Adrenal gland (tissue), 12 donors: ENCODE data around the gene MDGA2. TPM values are rescaled to one million over a fixed set of nuclear protein-coding genes. Genes with fewer than 3 reads are reported as not detected.

Source experiments
- DNase-seq, 7 donors: peaks; one replicate each; pipeline ENCODE4 v3.0.0-alpha.2; 2019 to 2020
- H3K27ac ChIP-seq, 5 donors: fragments of 200-600 bp; sonication (generic) in 4 of 5; 1 replicate in 3 of 5; 2 replicates in 2 of 5; pipeline versions ENCODE4 v1.5.1 to v1.8.0; 2016 to 2020; ENCODE audit warnings: mild to moderate bottlenecking in 1 of 5
- H3K27me3 ChIP-seq: fragments of 200-600 bp; 2 replicates; pipeline ENCODE4 v1.8.0; 2021
- H3K36me3 ChIP-seq, 2 donors: fragments of 200-600 bp; replicated peaks in 1 of 2; 1 replicate in 1 of 2; 2 replicates in 1 of 2; pipeline versions ENCODE4 v1.5.1 to v1.8.0; 2018 to 2022
- H3K4me1 ChIP-seq, 2 donors: fragments of 200-600 bp; replicated peaks in 1 of 2; 1 replicate in 1 of 2; 2 replicates in 1 of 2; pipeline versions ENCODE4 v1.5.1 to v1.8.0; 2018 to 2021
- H3K4me3 ChIP-seq, 4 donors: fragments of 200-600 bp; sonication (generic) in 3 of 4; one replicate each; pipeline ENCODE4 v1.5.1; 2016 to 2018
- H3K9me3 ChIP-seq, 3 donors: fragments of 200-600 bp; sonication (generic) in 1 of 3; replicated peaks in 1 of 3; 1 replicate in 2 of 3; 2 replicates in 1 of 3; pipeline versions ENCODE4 v1.5.1 to v1.8.0; 2016 to 2021
- CTCF ChIP-seq, 6 experiments: fragments of 450-650 bp in 4 of 6; fragments of 200-600 bp in 2 of 6; sonication (generic) in 1 of 6; IDR thresholded peaks; 1 replicate in 5 of 6; 2 replicates in 1 of 6; pipeline versions ENCODE4 v1.5.1 to v1.8.0; 2016 to 2021; ENCODE audit warnings: antibody characterized with exemption in 6 of 6, mild to moderate bottlenecking in 2 of 6, moderate library complexity in 1 of 6
- POLR2A ChIP-seq, 2 donors: fragments of 450-650 bp; IDR thresholded peaks; one replicate each; pipeline ENCODE4 v1.6.1; 2017; ENCODE audit warnings: antibody characterized with exemption in 2 of 2, mild to moderate bottlenecking in 2 of 2, moderate library complexity in 1 of 2
- WGBS, 4 donors: extraction: QIAGEN DNeasy Blood & Tissue Kit in 2 of 4; methylation state at CpG; one replicate each; pipeline versions ENCODE4 v1.1.5 to v1.1.7; 2013 to 2017; 5-methylcytosine and 5-hydroxymethylcytosine counted together
- intact Hi-C, 2 donors: fragments of 100-400 bp; cut with DNase I; formaldehyde crosslinking; loops; one replicate each; pipeline versions ENCODE4 v1.14.1 to v1.15.0; 2022 to 2023
- polyA plus RNA-seq, 3 donors: library from polyadenylated mRNA; stranded (reverse); fragments of 200-250 nt in 2 of 3; fragments of 350-450 nt in 1 of 3; fragmentation: Illumina TruSeq in 1 of 3; extraction: RNeasy Lipid Tissue Mini Kit (QIAGEN cat#74804) in 1 of 3; gene quantifications; one replicate each; pipeline ENCODE4 v1.2.3, GENCODE V29; 2013 to 2014
- total RNA-seq, 9 donors: library from RNA; depleted of rRNA in 4 of 9; stranded (reverse); fragments of >200 nt in 4 of 9; fragments of 120-200 nt in 1 of 9; fragmentation: NEBNext Ultra II Directional in 1 of 9; extraction: Animal tissue kit (Norgen Biotek cat#: 25700) in 1 of 9; gene quantifications; one replicate each; pipeline versions ENCODE4 v1.1.0 to v1.2.4, GENCODE V29; 2013 to 2023
- donor health status: healthy with polysubstance abuse.
- donor health status: Bipolar disorder and iron deficiency.
- donor health status: DM: yes; HTN: yes; CAD: no.
- donor health status: DM: no; HTN: no; CAD: no.
- donor health status: DM: no; HTN: no; CAD: no.
- donor health status: DM: yes; HTN: yes; CAD: no.

Gene MDGA2
- total and polyA plus RNA-seq, 12 donors, result 0.08 to 3.5 (median 0.34) TPM; not detected in 5

GRCh38 chr14:47345016-47345415 is 330.4 kb downstream of the MDGA2 start:
- Histone ChIP-seq H3K4me1 (no peaks in the 10 kb centered on the region), H3K9me3 (no peaks in the 10 kb centered on the region), H3K4me3 (no peak overlapping the region), H3K27ac (no peak overlapping the region), H3K36me3 (no peaks in the 10 kb centered on the region), H3K27me3 (no peaks in the 10 kb centered on the region)
- TF ChIP-seq POLR2A (IDR thresholded peaks at IDR 0.05), result no peak
- no peak for TF ChIP-seq CTCF (IDR thresholded peaks at IDR 0.05)
- DNase-seq, result no peak
- WGBS, 4 donors, result 72 to 81% (median 81%) methylated on average over 2 of the region's 2 CpGs
- intact Hi-C loops, result no loop called here

GRCh38 chr14:47332939-47333338 is 342.5 kb downstream of the MDGA2 start:
- no peaks in the 10 kb centered on the region for H3K27me3 ChIP-seq
- intact Hi-C loops, result no loop called here
- H3K4me3 ChIP-seq, result no peak overlapping the region
- TF ChIP-seq CTCF (IDR thresholded peaks at IDR 0.05) (peak in 1 of 6 experiments; percentile 13), POLR2A (IDR thresholded peaks at IDR 0.05) (no peak)
- no peaks in the 10 kb centered on the region for H3K4me1 ChIP-seq
- 89 to 94% (median 94%) methylated on average over 3 of the region's 3 CpGs for WGBS, 4 donors
- H3K27ac ChIP-seq, result no peak overlapping the region
- H3K36me3 ChIP-seq, result no peaks in the 10 kb centered on the region
- no peak for DNase-seq
- no peaks in the 10 kb centered on the region for H3K9me3 ChIP-seq

- Histone ChIP-seq H3K27me3 (no peaks in the 10 kb centered on the region), H3K9me3 (no peaks in the 10 kb centered on the region), H3K36me3 (no peaks in the 10 kb centered on the region), H3K27ac (no peak overlapping the region), H3K4me1 (no peaks in the 10 kb centered on the region), H3K4me3 (no peak overlapping the region)
- no peak for DNase-seq
- intact Hi-C loops, result no loop called here
- TF ChIP-seq CTCF (IDR thresholded peaks at IDR 0.05) (no peak), POLR2A (IDR thresholded peaks at IDR 0.05) (no peak)
Measured at GRCh38 chr14:47332106-47332505, 343.3 kb downstream of the MDGA2 start.

GRCh38 chr14:47328376-47328775 is 347.0 kb downstream of the MDGA2 start:
- TF ChIP-seq POLR2A (IDR thresholded peaks at IDR 0.05), result no peak
- TF ChIP-seq CTCF (IDR thresholded peaks at IDR 0.05), result no peak
- intact Hi-C loops, result no loop called here
- Histone ChIP-seq H3K4me1 (no peaks in the 10 kb centered on the region), H3K27me3 (no peaks in the 10 kb centered on the region), H3K9me3 (no peaks in the 10 kb centered on the region), H3K36me3 (no peaks in the 10 kb centered on the region), H3K27ac (no peak overlapping the region), H3K4me3 (no peak overlapping the region)
- DNase-seq, result no peak
- WGBS, 4 donors, result 63 to 81% (median 76%) methylated on average over 4 of the region's 4 CpGs
